Activated naive CD4-positive, alpha-beta T cell treated with anti-CD3 and anti-CD28 coated beads, Interleukin-2, amount 50 U/mL, for 16 hours (primary cell): ENCODE data around the gene PRPF18.

Experiments
- DNase-seq: peaks from one replicate; pipeline ENCODE4 v3.0.0-alpha.2; 2020

PRPF18 gene

GRCh38 chr10:13608246-13608853 lies 21.6 kb downstream of the PRPF18 start:
- DNase-seq, result no peak

GRCh38 chr10:13612654-13613373 lies 26.0 kb downstream of the PRPF18 start:
- DNase-seq, result no peak

GRCh38 chr10:13613519-13613918 lies 26.8 kb downstream of the PRPF18 start:
- no peak for DNase-seq

- DNase-seq, result no peak
These were observed 28.0 kb downstream of the PRPF18 start for GRCh38 chr10:13614530-13615332.

- DNase-seq, result no peak
These were observed 29.0 kb downstream of the PRPF18 start for GRCh38 chr10:13615650-13616300.

GRCh38 chr10:13617116-13617515 lies 30.4 kb downstream of the PRPF18 start:
- DNase-seq, result no peak

- no peak for DNase-seq
These were observed 35.2 kb downstream of the PRPF18 start for GRCh38 chr10:13621931-13622330.

- DNase-seq, result no peak
These were observed 37.9 kb downstream of the PRPF18 start for GRCh38 chr10:13624630-13625029.

- DNase-seq, result no peak
These were observed 40.9 kb downstream of the PRPF18 start for GRCh38 chr10:13627459-13628310.

GRCh38 chr10:13628661-13629060 lies 41.9 kb downstream of the PRPF18 start:
- DNase-seq, result no peak

- no peak for DNase-seq
These were observed 42.4 kb downstream of the PRPF18 start for GRCh38 chr10:13629116-13629515.

GRCh38 chr10:13630231-13630630 lies 43.5 kb downstream of the PRPF18 start:
- no peak for DNase-seq

GRCh38 chr10:13631594-13631993 lies 44.8 kb downstream of the PRPF18 start:
- no peak for DNase-seq

GRCh38 chr10:13632440-13632839 lies 45.7 kb downstream of the PRPF18 start:
- no peak for DNase-seq

GRCh38 chr10:13632884-13633440 lies 46.2 kb downstream of the PRPF18 start:
- DNase-seq, result no peak

GRCh38 chr10:13633689-13634088 lies 46.9 kb downstream of the PRPF18 start:
- DNase-seq, result no peak

GRCh38 chr10:13634207-13634606 lies 47.4 kb downstream of the PRPF18 start:
- no peak for DNase-seq

- no peak for DNase-seq
These were observed 50.0 kb downstream of the PRPF18 start for GRCh38 chr10:13636776-13637175.

GRCh38 chr10:13637303-13637856 lies 50.6 kb downstream of the PRPF18 start:
- no peak for DNase-seq

GRCh38 chr10:13637894-13638293 lies 51.1 kb downstream of the PRPF18 start:
- no peak for DNase-seq

GRCh38 chr10:13642293-13642692 lies 55.5 kb downstream of the PRPF18 start:
- no peak for DNase-seq

- no peak for DNase-seq
These were observed 56.3 kb downstream of the PRPF18 start for GRCh38 chr10:13643016-13643415.
